ENCODE data around the gene IL22RA1.

IL22RA1 gene

DNA sequence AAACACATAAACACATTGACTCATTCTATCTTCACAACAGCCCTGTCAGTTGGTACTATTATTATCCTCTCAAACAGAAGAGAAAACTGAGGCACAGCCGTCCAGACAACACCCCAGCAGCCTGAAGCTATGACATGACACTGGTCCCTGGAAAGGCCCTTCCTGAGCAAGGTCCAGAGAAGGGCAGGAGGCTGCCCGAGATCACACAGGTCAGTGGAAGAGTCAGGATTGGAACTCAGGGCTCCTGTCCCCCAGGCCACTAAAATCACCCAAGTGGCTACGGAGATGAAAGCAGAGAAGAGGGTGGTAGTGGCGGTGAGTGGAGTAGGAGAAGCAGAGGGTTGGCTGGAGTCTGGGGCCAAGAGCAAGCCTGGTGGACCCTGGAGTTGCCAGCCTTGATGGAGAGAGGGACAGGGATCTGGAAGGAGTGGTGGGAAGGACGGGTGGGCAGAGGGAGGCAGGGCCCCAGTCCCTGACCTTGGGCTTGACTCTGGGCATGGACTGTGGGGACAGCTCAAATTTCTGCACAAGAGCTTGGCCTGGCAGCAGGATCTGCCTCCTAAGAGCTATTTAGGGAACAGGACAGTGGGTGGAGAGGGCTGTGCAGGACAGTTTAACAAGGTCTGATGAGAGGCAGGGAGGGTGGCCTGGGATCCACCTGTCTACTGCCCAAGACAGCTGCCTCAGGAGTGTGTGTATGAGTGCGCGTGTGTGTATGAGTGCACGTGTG lies 46.8 kb downstream of the IL22RA1 start:
- no peak for DNase-seq

DNA sequence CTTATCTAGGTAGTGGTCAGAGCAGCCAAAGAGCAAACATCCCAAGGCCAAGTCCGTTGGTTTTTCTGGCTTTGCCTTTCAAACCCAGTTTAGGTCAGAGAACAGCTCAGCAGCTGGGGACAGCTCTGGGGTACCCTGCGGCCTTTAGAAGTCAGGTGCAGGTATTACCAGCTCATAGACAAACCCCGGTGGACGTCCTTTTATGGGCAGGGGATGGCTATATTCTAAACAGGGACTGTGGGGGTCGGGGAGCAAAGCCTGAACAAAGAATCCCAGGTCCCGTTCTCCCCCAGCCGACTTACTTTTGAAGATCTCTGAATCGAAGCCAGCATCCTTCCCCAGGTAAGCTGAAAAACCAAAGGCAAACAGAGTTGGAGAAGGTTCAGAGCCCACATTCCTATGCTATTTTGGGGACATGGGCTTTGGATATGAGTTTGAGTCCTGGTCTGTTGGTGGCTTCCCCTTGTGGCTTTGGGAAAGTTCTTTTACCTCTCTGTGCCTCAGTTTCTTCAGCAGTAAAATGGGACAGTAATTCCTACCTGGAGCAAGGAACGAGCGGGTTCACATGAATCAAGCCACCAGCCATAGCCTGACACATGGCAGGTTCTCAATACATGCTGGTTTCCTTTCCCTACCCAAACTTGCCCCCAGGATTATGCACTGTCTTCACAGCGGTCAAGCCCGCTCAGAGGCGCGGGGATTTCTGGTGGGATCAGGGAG lies 47.6 kb downstream of the IL22RA1 start:
- no peak for DNase-seq

DNA sequence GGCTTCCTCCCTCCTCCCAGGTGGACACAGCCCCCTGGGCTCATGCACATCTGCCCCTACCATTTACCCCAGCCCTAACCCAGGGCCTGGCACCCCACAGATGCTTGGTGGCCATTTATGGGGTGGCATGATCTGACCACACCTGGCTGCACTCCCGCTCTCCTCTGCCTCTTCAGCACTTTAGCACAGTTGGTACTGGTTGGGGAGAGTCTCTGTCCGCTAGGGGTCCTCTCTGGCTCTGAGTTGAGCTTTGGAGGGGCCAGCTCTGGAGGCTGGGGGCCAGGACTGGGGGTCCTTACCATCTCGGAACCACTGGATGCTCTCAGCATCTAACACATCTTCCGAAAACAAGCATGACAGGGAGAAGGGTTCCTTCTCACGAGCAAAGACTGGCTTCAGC lies 48.4 kb downstream of the IL22RA1 start:
- DNase-seq: no peak

DNA sequence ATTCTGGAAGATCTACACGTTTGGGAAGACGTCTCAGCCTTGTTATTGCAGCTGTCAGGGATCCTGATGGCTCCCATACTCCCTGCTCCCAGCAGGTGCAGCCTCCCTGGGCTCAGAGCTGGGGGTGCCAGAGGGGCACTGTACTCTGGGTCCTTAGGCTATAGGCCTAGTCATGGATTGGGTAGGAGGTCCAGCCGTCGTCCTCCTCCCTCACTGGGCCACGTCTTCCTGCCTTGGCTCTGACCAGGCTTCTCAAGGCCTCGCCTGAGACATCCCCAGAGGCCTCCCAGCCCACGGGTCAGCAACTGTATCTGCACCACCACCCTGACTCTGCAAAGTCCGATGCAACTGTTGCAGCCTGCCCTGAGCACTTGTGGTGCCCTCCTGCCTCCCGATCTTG lies 49.2 kb downstream of the IL22RA1 start:
- no peak for DNase-seq

DNA sequence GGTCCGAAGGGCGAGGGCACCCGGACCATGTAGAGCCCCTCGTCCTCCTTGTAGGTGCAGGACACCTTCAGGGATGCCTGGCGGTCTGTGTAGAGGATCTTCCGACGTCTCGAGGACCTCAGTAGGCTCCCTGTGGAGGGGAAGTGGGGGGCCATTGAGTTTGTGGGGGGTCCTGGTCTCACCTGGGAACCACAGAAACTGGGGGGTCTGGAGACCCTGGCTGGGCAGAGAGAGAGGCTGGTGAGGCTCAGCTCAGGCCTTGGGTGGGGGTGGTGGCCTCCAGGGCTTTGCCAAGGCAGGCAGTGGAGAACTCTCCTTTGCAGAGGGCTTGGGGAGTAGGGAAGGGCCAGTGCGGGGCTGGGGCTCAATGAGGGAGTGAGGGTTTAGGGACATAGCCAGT lies 50.0 kb downstream of the IL22RA1 start:
- no peak for DNase-seq

DNA sequence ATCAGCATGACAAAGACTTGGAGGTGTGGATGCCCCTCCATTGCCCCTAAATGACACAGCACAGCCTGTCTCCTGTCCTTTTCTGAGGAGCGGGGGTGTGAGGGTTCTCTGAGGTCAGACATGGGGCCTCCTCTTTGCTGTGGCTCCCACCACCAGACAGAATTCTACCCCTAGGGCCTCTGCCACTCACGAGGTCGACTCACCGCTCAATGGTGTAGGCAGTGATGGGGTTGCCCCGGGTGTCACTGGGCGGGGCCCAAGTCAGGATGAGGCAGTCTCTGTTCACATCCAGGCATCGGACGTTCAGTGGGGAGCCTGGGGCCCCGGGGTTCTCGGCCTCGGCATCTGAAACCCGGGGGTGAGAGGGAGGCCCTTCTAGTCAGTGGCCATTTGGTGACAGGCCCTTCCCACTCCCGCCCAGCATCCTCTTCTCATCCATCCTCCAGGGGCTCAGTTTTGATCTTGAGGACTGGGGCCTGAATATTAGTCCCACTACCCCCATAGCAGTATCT lies 50.9 kb downstream of the IL22RA1 start:
- DNase-seq: no peak

DNA sequence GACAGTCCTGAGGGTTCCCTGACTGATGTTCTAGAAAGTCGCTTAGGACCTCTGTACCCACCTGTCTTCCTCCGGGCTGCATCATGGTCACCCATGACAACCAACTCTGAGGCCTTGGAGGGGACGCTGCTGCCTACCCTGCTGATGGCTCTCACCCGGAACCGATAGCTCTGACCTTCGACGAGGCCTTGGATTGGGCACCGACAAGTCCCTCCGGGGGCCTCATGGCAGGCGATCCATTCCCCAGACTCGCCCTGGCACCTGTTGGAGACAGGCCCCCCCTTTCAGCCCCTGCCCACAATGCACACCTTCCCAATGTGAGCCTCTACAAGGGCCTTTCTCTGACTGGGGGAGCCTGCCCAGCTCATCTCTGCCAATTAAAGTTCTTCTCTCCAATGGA lies 52.2 kb downstream of the IL22RA1 start:
- no peak for DNase-seq

DNA sequence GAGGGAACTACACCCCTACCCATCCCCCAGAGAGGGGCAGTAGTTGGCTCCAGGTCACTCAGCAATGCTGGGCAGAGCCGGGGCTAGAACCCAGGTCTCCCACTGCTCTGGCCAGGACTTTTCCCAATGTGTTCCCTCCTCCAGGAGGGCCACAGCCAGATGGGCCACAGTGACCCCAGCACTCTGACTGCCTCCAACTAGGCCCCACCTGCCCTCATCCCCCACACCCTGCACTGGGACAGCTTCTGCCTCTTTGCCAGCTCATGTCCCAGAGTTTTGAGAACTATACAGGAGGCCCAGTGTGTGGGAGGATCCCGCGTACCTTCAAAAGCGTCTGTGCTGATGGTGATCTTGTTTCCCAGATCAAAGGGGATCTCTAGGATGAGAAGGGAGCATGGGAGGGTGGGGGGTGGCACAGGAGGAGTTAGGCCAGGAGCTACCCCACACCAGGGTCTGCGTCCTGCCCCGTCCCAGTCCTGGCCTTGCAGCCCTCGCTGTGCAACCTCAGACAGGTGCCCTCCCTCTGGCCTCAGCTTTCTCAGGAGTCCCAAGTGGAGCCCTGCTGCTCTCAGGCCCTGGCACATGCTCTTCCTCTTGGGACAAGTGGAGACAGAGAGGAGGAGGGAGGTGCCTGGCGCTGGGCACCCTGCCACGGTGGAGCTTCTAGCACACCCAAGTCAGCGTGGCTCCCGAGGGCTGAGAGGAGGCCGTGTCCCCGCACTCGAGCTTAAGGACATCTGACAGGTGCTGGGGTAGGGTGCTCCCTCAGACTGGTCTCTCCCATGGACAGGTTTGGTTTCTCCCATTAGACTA lies 53.0 kb downstream of the IL22RA1 start:
- no peak for DNase-seq

DNA sequence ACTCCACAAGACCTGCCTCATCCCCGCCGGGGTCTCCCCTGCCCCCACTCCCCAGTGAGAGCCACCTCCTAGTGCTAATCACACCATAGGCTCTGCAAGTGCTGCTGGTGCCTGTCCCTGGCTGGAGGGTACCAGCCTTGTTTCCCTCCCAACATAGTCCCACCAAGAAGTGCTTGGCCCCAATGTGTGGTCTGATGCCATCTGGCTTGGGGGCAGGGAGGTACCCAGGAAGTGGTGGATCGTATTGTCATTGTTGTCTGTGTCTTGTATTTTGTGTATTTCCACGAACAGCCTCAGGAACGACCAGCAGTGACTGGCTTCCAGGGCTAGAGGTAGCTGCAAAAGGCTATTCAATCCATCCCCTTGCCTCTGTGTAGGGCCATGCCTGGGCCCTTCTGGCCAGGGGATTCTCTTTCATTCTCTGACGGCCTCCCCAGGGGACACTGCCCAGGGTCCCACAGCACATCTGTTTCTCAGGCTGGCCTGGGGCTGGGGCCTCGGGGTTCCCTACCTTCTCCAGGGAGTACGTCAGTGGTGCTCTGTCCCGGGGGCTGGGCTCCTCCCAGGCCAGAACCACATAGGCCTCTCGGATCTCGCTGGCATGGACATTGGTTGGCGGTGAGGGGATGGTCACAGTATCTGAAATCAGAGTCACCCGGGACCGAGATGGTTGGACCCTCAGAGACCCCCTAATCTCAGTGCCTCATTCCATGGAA lies 53.8 kb downstream of the IL22RA1 start:
- DNase-seq: no peak

DNA sequence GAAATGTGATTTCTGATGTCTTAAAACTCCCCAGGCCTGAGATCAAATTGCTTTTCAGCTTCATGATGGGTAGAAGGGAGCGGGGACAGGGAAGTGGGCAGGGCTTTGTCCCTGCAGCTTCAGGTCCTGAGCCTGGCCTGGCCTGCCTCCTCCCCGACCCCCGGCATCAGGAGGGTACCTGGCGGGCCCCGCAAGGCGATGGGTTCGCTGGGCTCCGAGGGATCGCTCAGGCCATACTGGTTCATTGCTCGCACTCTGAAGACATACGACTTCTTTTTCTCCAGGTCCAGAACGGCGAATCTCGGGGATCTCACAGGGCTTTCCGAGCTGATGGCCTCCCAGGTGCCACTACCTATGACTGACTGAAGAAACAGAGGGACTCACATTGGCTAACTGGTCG lies 56.5 kb downstream of the IL22RA1 start:
- DNase-seq: no peak

DNA sequence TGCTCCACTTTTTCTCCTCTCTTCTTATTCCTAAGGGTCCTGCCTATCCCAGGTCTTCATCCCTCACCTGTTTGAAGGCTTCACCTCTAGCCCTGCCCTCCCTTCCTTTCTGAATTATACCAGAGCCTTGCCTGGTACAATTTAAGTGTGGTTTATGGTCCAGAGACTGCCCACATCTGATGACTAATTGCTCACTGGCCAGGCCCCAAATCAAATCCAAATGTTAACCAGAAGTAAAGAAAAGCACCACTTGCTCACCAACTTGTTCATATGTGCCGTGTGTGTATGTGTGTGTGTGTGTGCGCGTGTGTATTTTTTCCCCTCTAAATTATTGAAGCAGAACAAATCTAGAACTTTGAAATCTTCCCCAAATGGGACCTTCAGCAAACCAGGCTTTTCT lies 57.4 kb downstream of the IL22RA1 start:
- DNase-seq: no peak

DNA sequence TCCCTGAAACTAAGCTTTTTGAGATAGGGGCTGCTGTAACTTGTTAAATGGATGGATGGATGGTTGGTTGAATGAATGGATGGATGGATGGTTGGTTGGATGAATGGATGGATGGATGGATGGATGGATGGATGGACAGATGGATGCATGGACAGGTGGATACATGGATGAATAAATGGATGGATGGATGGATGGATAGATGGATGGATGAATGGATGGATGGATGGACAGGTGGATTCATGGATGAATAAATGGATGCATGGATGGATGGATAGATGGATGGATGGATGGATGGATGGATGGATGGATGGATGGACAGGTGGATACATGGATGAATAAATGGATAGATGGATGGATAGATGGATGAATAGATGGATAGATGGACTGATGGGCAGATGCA lies 57.9 kb downstream of the IL22RA1 start:
- DNase-seq: no peak

DNA sequence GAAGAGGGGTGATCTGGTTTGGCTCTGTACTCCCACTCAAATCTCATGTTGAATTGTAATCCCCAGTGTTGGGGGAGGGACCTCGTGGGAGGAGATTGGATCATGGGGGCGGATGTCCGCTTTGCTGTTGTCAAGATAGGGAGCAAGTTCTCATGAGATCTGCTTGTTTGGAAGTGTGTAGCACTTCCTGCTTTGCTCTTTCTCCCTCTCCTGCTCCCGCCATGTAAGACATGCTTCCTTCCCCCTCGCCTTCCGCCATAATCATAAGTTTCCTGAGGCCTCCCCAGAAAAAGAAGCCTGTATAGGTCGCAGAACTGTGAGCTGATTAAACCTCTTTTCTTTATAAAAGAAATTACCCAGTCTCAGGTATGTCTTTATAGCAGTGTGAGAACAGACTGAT lies 58.9 kb downstream of the IL22RA1 start:
- DNase-seq: no peak

DNA sequence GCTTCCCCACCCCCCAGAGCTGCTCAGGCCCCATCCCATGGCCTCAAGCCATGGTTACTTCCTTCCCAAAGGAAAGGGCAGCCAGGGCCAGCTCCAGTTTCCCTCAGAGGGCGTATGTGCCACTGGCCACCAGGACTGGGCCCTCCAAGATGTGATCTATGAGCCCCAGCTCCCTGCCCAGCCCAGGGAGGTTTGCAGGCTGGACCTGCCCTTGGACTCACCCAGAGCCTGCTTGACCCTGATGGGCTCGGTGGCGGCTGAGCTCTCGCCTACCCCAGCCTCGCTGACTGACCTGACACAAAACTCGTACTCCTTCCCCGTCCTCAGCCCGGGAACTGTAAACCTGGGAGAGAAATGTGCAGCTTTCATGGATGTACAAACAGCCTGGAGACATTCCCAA lies 60.6 kb downstream of the IL22RA1 start:
- DNase-seq: no peak

DNA sequence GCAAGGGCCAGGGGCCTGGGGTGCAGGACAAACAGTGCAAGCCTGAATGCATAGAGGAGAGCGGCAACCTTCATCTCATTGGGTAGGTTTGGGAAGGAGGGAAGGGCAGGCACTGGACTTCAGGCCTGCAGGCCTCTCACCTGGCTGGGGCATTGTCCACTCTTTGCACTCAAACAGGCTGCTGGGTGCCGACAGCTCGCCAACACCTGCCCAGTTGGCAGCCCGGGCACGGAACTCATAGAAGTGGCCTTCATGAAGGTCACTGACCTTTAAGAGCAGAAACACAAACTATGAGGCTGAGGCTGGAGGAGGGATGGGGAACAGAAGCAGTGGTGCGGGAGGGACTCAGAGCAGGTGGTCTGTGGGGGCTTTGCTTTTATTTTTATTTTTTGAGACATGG lies 61.8 kb downstream of the IL22RA1 start:
- no peak for DNase-seq

DNA sequence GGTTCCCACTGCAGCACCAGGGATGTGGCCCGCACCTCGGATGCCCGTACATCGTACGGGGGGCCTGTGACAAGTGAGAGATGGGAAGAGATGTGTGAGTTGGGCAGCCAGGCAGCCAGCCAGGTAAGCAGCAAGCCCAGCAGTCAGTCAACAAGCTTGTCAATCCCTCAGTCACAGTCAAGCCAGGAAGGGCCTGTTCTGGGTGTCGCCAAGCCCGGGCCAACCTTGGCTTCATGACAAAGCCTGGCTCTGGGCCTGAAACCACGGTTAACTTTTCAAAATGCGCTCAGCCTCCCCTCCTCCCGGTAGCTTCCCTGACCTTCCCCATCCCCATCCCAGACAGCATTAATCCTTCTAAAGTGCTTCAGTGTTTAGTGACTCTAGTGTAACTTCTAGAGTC lies 62.8 kb downstream of the IL22RA1 start:
- DNase-seq: no peak

DNA sequence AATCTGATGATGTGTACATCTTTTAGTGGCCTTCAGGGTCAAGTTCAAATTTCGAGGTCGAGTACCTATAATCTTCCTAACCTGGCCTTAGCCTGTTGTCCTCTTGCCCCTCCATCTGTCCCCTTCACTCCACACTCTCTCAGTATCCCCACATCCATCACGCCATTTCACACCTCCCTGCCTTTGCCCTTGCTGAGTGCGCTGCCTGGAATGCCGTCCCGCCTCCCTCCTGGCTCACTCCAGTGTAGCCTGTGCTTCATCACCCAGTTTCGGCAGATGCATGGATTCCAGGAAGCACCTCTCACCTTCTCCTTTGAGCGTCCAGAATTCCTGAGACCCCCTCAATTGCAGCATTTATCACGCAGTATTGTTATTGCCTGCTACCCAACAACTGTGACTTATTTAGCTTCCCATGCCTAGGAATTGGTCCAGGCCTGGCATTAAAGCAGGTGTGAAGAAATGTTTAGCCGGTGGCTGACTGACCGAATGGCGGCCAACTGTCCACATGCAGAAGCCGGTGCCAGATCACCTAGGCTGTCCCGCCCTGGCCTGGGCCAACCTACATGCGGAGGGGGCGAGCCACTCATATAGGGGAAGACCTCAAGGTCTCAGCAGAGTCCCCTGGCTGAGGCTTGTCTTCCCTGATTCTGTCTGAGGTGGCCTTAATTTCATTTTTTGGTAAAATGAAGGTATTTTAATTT lies 65.5 kb downstream of the IL22RA1 start:
- no peak for DNase-seq

DNA sequence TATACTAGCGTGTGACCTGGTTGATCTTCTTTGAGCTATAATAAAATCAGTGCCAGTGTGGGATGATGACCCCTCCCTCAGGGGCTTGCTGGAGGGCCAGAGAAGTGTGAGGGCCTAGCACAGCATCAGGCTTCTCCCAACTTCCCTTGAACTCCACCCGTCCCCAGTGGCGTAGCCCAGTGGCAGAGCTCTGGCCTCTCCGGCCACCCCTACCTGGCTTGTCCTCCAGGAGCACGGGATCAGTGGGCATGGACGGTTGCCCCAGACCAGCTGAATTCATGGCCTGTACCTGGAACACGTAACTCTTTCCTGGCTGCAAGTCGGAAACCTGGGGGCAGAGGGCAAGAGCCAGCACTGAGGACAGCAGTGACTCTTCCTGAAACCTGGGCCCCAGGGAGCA lies 67.0 kb downstream of the IL22RA1 start:
- DNase-seq: no peak

DNA sequence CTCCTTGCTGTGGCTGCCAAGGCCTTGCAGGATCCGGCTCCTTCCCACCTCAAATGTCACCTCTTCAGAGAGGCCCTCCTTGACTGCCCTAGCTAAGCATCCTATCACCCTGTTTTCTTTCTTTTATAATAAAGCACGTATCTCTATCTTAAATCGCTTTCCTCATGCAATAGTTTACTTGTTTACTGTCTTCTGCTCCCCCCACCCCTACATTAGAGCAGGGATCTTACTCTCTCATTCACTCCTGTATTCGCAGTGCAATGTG lies 67.4 kb downstream of the IL22RA1 start:
- no peak for DNase-seq

DNA sequence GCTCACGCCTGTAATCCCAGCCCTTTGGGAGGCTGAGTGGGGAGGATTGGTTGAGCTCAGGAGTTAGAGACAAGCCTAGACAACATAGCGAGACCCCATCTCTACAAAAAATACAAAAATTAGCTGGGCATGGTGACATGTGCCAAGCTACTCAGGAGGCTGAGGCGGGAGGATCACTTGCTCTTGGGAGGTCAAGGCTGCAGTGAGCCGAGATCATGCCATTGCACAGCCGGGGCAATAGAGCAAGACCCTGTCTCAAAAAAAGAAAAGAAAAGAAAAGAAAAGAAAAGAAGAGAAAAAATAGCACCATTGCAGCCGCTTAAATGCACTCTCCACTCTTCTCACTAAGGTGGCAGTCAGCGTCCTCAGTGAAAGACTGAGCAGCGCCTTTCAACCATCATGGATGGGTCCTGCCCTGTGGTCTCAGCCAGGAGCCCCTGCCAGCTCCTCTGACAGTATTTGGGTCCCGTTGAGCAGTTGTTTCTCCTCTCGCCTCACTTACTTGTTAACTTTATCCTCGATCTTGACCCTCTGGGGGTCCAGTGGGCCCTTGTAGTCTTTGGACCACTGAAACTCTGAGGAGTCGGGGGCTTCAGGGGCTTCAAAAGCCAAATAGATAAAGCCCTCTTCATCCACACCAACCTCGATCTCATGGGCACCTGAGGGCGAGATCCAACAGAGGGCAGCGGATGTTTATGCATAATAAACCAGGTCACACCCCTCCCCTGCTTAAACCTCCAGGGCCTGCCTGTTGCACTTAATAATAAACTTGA lies 67.9 kb downstream of the IL22RA1 start:
- no peak for DNase-seq

DNA sequence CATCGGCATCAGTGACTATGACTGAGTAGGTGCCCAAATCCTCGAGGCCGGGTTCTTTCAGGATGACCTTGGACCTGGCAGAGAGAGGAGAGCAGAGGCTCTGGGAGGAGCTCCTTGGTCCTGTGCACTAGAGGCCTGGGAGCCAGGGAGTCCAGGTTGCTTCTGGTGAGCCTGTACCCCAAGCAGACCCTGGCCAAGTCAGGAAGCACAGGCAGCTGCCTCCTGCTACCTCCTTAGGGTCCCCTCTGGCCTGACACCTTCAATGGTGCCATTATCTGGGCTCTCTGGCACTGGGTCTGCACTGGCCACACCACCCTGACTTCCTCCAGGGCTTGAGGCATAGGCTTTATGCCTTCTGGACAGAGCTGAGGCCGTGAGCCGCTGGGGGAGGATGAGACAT lies 68.7 kb downstream of the IL22RA1 start:
- DNase-seq: no peak

DNA sequence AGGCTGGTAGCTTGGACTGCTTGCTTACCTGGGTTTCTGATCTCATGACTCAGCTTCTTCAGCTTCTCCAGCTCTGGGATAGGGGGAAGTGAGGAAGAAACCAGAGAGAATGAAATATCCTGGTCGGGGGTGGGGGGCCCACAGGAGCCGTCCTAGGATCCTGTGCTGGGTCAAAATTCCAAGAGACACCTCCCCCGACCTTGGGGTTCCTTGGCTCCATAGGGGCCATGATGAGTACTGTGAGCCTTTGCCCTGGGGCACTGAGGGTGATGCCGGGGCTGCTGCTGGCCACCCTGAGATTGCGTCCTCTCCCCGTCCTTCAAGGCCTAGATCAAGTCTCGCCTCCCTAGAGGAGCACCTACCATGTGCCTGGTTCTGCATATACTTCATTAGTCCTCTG lies 71.0 kb downstream of the IL22RA1 start:
- no peak for DNase-seq

Data from central memory CD4-positive, alpha-beta T cell (primary cell).